T-helper 22 cell (primary cell): ENCODE data around the gene SNRK.
A peak's percentile ranks its signal among the peaks of the same experiment; 100 is the strongest.

Source experiments
- DNase-seq: peaks from one replicate; pipeline ENCODE4 v3.0.0-alpha.2; 2020; ENCODE audit warnings: low read depth

Gene SNRK

DNA sequence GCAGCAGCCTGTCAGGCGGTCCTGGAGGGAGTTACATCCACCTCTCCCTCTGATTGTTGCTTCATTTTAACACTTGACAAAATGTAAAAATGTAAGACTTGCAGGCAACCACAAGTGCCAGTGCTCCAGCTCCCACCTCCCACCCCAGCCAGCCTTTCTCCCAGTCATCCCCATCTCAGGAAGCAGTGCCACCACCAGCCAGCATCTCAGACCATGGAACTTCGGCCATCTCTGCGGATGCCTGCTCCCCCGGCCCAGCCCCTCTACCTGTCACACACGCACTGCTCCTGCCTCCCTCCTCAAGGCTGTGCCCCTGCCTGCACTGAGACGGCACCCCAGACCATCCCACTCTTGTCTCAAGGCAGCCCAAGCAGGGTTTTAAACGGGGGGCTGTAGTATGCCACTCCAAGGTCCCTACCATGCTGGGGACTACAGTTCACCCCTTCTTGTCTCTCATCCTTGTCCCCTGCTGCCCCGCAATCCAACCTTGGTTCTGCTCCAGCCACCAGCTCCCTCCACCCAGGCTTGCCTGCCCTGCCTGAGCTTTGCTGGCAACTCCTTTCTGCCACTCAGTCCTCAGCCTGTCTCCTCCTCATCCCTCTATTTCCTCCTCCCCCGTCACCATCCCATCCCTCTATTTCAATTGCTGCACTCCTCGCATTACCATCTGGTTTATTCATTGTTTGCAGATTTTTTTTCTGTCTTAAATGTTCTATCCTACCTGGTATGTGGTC lies 85.8 kb downstream of the SNRK start:
- no peak for DNase-seq

DNA sequence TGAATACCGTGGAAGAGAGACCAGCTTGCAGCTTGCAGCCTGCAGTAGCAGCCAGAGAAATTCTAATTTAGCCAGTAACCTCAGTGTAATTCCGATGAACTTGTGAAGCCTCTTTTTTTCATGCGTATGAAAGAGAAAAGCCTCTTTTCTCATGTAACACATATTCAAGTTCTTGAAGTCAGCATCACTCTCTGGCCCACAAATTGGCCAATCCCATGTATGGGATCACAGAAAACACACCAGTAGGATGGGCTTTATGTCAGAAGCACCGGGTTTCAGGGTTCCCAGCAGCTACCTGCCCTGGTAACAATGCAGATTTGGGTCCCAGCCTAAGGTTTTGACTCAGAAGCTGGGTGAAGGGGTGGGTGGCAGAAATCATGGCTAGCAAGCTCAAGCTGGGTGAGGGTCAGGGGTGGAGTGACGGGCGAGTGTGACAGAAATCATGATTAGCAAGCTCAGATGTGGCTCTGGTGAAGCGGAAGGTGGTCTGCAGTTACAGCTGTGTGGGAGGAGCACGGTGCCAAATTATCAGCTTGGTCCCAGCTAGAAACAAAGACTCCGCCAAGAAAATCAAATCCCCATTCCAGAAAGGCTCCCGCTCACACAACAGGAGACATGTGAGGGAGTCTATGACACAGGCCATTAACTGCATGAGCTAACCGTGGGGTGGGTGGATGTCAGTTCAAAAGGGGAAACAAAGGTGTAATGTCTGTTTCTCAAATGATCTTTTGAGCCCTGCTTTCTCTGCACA lies 86.6 kb downstream of the SNRK start:
- no peak for DNase-seq

DNA sequence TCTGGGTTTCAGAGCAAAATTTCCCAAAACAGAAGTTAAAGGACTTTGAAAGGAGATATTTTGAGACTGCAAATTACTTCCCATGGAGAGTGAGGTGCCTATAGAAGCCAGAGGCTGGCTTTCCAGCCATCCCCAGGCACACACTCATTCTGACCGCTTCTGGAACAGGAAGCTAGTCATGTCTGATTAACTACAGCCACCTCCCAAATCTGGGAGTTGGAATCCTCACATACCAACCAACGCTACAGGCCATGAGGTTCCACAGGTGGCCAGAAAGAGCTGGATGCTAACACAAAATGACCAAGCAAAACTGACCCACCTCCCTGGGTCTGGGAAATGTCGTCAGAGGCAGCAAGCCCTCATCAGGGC lies 87.2 kb downstream of the SNRK start:
- no peak for DNase-seq

DNA sequence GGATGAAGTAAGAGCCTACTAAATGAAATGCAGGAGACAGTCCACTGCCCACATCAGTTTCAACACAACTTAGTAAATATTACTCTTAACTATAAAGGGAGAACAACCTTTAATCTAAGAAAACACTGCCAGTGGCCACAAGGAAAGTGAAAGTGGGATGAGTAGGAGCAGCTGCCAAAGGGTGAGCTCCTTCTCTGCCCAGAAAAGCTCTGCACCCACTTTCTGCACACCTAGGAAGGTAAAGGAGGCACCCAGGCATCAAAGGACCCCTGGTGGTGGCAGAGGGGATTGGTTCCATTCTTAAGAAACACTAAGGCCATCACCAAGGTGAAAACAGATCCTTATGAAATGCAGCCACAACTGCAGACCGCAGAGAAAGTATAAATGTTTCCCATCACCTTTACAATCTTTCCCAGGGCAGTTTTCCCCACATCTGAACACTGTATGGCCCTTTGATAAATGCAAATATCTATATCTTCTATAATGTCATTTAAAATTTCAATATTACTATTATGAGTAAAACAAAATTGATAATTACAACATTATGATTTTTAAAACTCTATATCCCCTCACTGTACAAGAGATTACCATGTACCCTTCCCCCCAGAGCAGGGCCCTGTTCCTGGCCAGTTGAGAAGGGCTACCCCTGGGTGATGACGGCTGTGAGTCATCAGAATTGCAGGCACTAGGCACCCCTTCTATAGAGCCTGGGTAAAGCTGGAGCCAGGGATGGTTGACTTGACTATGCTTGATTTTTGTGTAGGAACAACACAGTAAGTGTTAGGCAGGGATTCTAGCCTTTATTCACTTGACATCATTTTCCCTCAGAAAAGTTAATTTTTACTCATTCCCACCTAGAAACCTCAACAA lies 92.0 kb downstream of the SNRK start:
- peak; percentile 21 for DNase-seq

DNA sequence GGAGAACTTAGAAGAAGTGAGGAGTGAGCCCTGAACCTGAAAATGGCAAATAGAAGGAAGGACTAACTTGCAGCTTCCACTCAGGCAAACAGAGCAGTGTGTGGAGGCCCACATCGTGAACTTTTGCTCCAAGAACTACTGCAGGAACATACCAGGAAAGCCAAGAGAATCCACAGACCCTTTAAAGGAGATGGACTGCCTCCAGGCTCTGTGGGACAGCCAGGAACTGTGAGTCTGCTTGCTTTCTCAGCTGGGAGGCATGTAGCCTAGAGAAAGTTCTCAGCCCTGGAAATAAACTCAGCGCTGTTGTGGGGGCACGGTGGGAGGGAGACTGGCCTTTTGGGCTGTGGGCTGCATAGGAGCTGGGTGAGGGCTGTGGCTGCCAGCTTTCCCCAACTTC lies 93.0 kb downstream of the SNRK start:
- DNase-seq = no peak

DNA sequence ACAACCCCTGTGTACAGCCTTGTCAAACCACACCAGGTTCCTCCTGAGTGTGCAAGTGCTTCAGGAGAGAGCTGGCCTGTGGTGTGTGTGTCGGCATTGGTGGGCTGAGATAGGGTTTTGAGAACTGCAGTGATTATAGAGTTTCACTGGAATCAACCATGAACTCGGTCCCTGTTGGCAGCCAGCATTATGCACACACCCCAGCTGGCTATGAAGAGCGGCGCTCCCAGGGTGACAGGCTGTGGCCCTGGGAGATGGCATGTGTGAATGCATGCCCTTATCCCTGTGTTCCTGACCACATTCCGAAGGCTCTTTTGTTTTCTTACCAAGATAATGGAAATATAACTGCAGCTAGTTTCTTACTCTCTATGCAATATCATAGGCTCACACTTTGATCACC lies 101.8 kb downstream of the SNRK start:
- no peak for DNase-seq

DNA sequence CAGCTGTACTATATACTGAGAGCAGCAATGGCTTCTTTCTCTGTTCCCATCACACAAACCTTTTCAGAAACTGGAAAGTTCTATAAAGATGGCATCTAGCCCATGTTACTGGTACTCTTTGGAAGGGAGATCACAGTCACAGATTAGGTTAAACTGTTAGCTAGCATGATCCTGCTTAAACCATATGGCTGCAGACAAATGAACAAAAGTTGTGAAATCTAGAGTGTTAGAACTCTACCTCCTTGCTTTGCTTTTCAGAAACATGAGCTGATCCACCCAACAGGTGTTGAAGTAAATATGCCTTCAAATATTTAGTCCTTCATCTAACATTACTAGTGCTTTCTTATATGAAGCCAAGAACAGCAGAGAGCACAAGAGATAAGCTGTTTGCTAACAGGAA lies 102.6 kb downstream of the SNRK start:
- DNase-seq = no peak

DNA sequence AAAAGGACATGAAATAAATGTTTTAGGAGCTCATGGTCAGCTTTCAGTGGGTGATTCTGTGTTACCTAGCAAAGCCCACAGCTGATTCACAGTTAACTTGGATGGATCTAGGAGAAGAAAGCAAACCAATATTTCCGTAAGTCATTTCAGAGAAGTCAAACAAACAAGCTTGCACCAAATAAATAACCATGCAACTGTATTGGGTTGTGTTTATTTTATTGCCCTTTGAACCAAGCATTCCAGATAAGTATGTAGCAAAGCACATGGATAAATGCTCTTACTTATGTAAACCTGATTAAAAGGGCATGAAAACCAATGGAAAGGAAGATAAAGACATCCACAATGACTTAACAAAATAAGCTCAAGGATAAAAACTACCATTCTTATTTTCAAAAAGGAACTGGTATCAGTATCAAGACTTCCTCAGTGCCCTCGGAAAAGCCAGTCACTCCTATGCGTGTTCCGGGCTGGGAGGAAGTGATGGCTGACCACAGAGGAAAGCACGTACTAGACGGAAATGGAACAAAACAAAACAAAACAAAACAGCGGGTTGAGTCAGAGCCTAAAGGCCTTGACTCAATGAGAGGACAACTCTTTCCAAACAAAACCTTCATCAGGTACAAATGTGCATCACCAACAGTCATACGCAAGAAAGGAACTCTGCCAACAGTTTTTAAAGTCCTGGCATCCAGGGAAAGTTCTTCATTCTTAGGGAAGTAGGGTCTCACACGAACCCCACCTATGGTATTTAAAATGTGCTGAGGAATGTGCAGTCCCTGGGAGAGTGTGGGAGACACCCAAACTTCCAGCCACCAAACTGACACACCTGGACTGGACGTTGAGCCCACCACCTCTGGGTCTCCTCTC lies 103.3 kb downstream of the SNRK start:
- peak; percentile 70 for DNase-seq

DNA sequence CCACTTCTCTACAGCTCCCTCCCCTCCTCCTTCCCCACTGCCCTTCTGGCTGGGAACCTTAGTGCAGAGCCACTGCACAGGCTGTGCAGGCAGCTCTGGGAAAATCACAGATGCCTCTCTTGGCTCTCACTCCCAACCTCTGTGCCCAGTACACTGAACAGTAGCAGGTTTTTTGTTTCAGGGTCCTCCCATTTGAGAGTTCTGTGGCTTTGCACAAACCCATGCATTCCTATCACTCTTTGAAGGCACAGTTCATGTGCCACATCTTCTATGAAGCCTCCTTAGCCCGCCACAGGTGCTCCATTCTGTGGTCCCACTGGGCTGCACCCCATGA lies 103.9 kb downstream of the SNRK start:
- DNase-seq = no peak

DNA sequence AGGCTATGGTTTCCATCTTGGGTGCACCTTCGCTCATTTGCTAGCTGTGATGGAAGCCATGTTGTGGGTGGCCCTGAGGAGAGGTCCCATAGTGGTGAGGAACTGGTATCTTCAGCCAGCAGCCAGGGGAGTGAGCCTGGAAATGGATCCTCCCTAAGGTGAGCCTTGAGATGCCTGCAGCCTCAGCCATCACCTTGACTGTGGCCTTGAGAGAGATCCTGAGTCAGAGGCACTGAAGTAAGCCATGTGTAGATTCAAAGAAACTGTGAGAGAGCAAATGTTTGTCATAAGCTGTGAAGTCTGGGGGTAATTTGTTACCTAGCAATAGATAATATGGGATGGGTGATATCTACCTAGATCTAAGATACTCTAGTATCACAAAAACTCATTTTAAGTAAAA lies 105.3 kb downstream of the SNRK start:
- DNase-seq = no peak

DNA sequence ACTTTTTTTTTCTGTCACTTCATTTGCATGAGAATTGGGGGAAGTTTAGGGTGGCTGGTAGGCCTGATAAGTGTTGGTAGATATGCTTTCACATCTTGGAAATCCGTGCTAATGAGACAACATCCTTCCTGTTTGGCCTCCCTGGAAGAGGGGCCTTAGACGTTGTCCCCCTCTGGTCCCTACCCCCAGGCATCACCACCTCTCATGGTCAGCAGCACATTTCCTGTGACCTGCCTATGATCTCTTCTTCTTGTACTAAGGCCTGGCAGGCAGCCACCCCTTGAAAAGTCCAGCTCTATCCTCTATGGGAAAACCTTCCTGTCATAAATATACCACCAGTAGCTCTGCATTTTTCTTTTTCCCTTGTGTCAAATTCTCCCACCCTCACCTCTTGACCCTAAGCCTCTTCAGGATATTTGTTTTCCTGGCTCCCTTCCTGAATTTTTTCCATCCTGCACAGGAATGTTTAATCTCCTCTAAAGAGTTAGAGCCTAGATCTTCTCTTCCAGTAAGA lies 107.8 kb downstream of the SNRK start:
- DNase-seq = no peak

DNA sequence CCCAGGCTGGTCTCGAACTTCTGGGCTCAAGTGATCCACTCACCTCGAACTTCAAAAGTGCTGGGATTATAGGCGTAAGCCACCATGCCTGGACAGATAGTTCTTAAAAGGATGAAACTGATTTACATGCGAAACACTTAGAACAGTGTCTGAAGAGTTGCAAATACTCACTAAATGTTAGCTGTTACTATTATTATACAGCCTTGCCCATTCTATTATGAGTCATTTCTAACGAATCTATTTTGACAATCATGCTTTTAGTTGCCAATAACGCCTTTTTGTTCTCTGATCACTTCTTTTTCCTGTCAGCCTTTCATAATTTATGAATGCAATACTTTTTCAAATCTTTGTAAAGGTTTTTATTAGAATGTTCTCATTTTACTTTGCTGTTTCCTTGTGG lies 112.7 kb downstream of the SNRK start:
- no peak for DNase-seq

DNA sequence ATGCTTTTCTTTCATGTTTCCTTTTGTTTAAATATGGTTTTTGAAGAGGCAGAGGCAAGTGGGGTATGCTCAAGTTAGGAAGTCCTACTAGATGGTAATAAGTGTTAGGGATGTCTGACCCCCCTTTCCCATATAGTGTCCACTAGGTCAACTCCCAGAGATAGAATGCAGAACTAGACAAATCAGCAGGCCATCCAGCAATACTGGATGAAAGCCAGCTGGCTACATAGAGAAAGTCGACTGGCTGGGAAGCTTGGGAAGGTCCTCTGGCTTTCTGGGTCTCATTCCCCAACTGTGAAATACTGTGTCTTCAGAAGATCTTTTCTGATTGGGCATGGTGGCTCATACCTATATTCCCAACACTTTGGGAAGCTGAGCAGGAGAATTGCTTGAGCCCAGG lies 113.8 kb downstream of the SNRK start:
- DNase-seq = no peak
